GM10248 (cell line): ENCODE data around the gene SPRR2E.
"Not testable (repeated sequence)": the region's sequence is repeated elsewhere in the genome, so short reads cannot be mapped to it uniquely, and the experiment has no call there.

Source experiments
- CTCF ChIA-PET: fragments of 300-600 bp; sonication (Branson Sonifier 250); formaldehyde crosslinking; extraction: SDS; loops from one replicate; lab custom pipeline; 2021; ENCODE audit warnings: antibody characterized with exemption; lab: Yijun Ruan, JAX
- POLR2A ChIA-PET: fragments of 350-650 bp; sonication (Branson Sonifier 250); formaldehyde crosslinking; extraction: SDS; loops from one replicate; lab custom pipeline; 2020; ENCODE audit warnings: antibody characterized with exemption; lab: Yijun Ruan, JAX
- DNase-seq: peaks from one replicate; pipeline ENCODE4 v3.0.0; 2012; ENCODE audit errors: extremely low spot score
- TF ChIP-seq, protein P1 (sequence below): IDR thresholded peaks from 2 replicates; pipeline ENCODE4 v1.5.1; 2012; ENCODE audit warnings: mild to moderate bottlenecking, low read depth; ENCODE audit errors: extremely low read depth, missing control alignments, control extremely low read depth

The SPRR2E gene

DNA sequence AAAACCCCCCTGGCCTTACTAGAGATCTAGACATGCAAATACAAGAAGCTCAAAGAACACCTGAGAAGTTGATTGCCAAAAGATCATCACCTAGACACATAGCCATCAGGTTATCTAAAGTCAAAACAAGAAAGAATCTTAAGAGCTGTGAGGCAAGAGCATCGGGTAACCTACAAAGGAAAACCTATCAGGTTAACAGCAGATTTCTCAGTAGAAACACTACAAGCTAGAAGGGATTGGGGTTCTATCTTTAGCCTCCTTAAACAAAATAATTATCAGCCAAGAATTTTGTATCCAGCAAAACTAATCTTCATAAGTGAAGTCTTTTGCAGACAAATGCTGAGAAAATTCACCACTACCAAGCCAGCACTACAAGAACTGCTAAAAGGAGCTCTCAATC lies 31.2 kb upstream of the SPRR2E start:
- DNase-seq: no peak
- CTCF ChIA-PET: no interaction called here
- TF ChIP-seq, protein P1, sequence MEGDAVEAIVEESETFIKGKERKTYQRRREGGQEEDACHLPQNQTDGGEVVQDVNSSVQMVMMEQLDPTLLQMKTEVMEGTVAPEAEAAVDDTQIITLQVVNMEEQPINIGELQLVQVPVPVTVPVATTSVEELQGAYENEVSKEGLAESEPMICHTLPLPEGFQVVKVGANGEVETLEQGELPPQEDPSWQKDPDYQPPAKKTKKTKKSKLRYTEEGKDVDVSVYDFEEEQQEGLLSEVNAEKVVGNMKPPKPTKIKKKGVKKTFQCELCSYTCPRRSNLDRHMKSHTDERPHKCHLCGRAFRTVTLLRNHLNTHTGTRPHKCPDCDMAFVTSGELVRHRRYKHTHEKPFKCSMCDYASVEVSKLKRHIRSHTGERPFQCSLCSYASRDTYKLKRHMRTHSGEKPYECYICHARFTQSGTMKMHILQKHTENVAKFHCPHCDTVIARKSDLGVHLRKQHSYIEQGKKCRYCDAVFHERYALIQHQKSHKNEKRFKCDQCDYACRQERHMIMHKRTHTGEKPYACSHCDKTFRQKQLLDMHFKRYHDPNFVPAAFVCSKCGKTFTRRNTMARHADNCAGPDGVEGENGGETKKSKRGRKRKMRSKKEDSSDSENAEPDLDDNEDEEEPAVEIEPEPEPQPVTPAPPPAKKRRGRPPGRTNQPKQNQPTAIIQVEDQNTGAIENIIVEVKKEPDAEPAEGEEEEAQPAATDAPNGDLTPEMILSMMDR: no peak
- POLR2A ChIA-PET: no interaction called here

GRCh38 chr1:153123793-153124192 lies 29.5 kb upstream of the SPRR2E start:
- DNase-seq, POLR2A ChIA-PET: not testable (repeated sequence)
- CTCF ChIA-PET: interaction anchor here (0.9 kb wide), 1 partner anchor 69 kb away, joined by 3 read pairs; no protein-coding TSS in a partner anchor

- TF ChIP-seq, protein P1: no peak
- ChIA-PET POLR2A (no interaction called here), CTCF (interaction anchor here (0.6 to 0.9 kb wide), 3 partner anchors 8 to 70 kb away, joined by 3 read pairs; no protein-coding TSS in a partner anchor)
- DNase-seq: peak; percentile 7
Observed at GRCh38 chr1:153122831-153123421, 28.6 kb upstream of the SPRR2E start.

DNA sequence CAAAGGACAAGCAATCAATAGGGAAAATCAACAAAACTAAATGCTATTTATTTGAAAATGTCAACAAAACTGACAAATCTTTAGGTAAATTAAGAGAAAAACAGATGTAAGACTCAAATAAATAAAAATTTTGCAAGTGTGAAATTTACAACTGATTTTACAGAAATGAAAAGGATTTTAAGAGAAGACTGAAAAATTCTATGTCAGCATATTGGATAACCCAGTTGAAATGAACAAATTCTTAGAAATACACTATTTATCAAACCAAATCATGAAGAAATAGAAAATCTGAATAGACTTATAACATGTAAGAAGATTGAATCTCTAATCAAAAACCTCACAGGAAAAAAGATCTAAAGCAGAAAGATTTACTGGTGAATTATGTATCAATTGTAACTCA lies 26.6 kb upstream of the SPRR2E start:
- ChIA-PET POLR2A (no interaction called here), CTCF (no interaction called here)
- DNase-seq: no peak
- TF ChIP-seq, protein P1: no peak

- ChIA-PET POLR2A (no interaction called here), CTCF (interaction anchor here (1.0 kb wide), 1 partner anchor 21 kb away, joined by 3 read pairs; no protein-coding TSS in a partner anchor)
- no peak for DNase-seq
- TF ChIP-seq, protein P1: no peak
Observed at GRCh38 chr1:153119491-153119971, 25.2 kb upstream of the SPRR2E start.

DNA sequence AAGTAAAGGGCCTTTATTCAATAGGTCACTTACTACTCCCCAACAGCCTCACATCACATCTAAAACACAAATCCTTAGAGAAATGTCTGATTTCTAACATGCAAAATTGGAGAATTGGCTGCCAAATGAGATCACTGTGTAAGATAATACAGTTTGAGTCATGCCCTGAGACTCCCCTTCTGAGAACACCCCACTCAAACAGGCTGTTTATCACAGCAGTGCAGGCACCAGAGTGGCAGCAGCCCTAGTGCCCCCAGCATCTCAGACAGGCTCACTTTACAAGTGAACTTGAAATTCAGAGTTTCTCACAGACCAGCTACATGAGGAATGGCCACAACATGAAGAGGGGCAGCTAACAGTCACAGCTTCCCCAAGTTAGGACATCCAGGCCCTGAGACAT lies 20.9 kb upstream of the SPRR2E start:
- DNase-seq, POLR2A ChIA-PET, CTCF ChIA-PET: not testable (repeated sequence)

- TF ChIP-seq, protein P1: no peak
- CTCF ChIA-PET: no interaction called here
- no peak for DNase-seq
- POLR2A ChIA-PET: no interaction called here
Observed at GRCh38 chr1:153113416-153113815, 19.1 kb upstream of the SPRR2E start, which contains the start of gene SPRR2F. TSS of gene SPRR2F (minus strand) at chr1:153113516. CDS start at chr1:153112733, 783 bp downstream.

- DNase-seq, POLR2A ChIA-PET: not testable (repeated sequence)
- CTCF ChIA-PET: interaction anchor here (1.0 kb wide), 1 partner anchor 57 kb away, joined by 3 read pairs; no protein-coding TSS in a partner anchor
Observed at GRCh38 chr1:153112454-153112853, 18.1 kb upstream of the SPRR2E start.
